Ureter (tissue), 1 donor: ENCODE data around the gene ADAM11. TPM values are rescaled to one million over a fixed set of nuclear protein-coding genes. Genes with fewer than 3 reads are reported as not detected.

Source experiments
- DNase-seq: peaks from one replicate; pipeline ENCODE4 v3.0.0-alpha.2; 2020; ENCODE audit warnings: low spot score
- total RNA-seq: library from RNA; stranded (reverse); gene quantifications from one replicate; pipeline ENCODE4 v1.2.4, GENCODE V29; 2023
- donor health status: DM: yes; HTN: yes; CAD: no.

The ADAM11 gene
- total RNA-seq, 1 donor from 2014 or later: 2.2 TPM

- DNase-seq: no peak
Measured at GRCh38 chr17:44775838-44776621, 17.2 kb downstream of the ADAM11 start.

- no peak for DNase-seq
Measured at GRCh38 chr17:44776628-44777393, 18.0 kb downstream of the ADAM11 start.

GRCh38 chr17:44777394-44778348, 18.9 kb downstream of the ADAM11 start:
- DNase-seq: no peak

GRCh38 chr17:44778656-44779210, 19.9 kb downstream of the ADAM11 start:
- no peak for DNase-seq

- DNase-seq: peak; percentile 86
Measured at GRCh38 chr17:44779211-44780025, 20.6 kb downstream of the ADAM11 start.

GRCh38 chr17:44780161-44780560, 21.4 kb downstream of the ADAM11 start:
- no peak for DNase-seq

GRCh38 chr17:44780845-44781480, 22.2 kb downstream of the ADAM11 start:
- DNase-seq: no peak

GRCh38 chr17:44781551-44782325, 22.9 kb downstream of the ADAM11 start:
- DNase-seq: peak; percentile 69

- no peak for DNase-seq
Measured at GRCh38 chr17:44782326-44782850, 23.6 kb downstream of the ADAM11 start.

- DNase-seq: no peak
Measured at GRCh38 chr17:44785921-44786320, 27.1 kb downstream of the ADAM11 start.

GRCh38 chr17:44786551-44787081, 27.8 kb downstream of the ADAM11 start:
- DNase-seq: no peak

- DNase-seq: no peak
Measured at GRCh38 chr17:44787271-44787940, 28.6 kb downstream of the ADAM11 start.

GRCh38 chr17:44788139-44788538, 29.4 kb downstream of the ADAM11 start:
- DNase-seq: no peak

- DNase-seq: no peak
Measured at GRCh38 chr17:44792276-44792675, 33.5 kb downstream of the ADAM11 start.

- DNase-seq: no peak
Measured at GRCh38 chr17:44793885-44794842, 35.4 kb downstream of the ADAM11 start.

GRCh38 chr17:44794851-44795413, 36.1 kb downstream of the ADAM11 start:
- DNase-seq: no peak

- DNase-seq: no peak
Measured at GRCh38 chr17:44795421-44795820, 36.6 kb downstream of the ADAM11 start.
